NCI-H748 treated with DMSO at 0.1 percent for 48 hours (cell line): ENCODE results near the gene IMP4.
A peak's percentile ranks its signal among the peaks of the same experiment; 100 is the strongest.
"Not testable (repeated sequence)": the region's sequence is repeated elsewhere in the genome, so short reads cannot be mapped to it uniquely, and the experiment has no call there.

Experiments used
- DNase-seq: peaks from one replicate; lab custom pipeline; 2025; lab: John Stamatoyannopoulos, UW

IMP4 gene

GRCh38 chr2:130342533-130343275 lies at the start of gene IMP4:
Gene IMP4 (plus strand): TSS chr2:130342897. CDS start chr2:130342933, 36 bp downstream.
- peak; percentile 91 for DNase-seq

GRCh38 chr2:130300258-130300969 lies 42.3 kb upstream of the IMP4 start:
- no peak for DNase-seq

- no peak for DNase-seq
Measured at GRCh38 chr2:130300970-130301348, 41.7 kb upstream of the IMP4 start.

- no peak for DNase-seq
Measured at GRCh38 chr2:130302164-130302886, 40.4 kb upstream of the IMP4 start.

GRCh38 chr2:130303169-130303568 lies 39.5 kb upstream of the IMP4 start:
- no peak for DNase-seq

GRCh38 chr2:130304726-130305125 lies 38.0 kb upstream of the IMP4 start:
- no peak for DNase-seq

- DNase-seq: no peak
Measured at GRCh38 chr2:130307850-130308249, 34.8 kb upstream of the IMP4 start.

- DNase-seq: no peak
Measured at GRCh38 chr2:130310881-130311280, 31.8 kb upstream of the IMP4 start.

- DNase-seq: no peak
Measured at GRCh38 chr2:130313812-130314334, 28.8 kb upstream of the IMP4 start.

GRCh38 chr2:130314377-130314776 lies 28.3 kb upstream of the IMP4 start:
- no peak for DNase-seq

- no peak for DNase-seq
Measured at GRCh38 chr2:130316596-130316995, 26.1 kb upstream of the IMP4 start.

- DNase-seq: no peak
Measured at GRCh38 chr2:130318906-130319305, 23.8 kb upstream of the IMP4 start.

- DNase-seq: no peak
Measured at GRCh38 chr2:130319536-130319935, 23.2 kb upstream of the IMP4 start.

GRCh38 chr2:130327703-130328527 lies 14.8 kb upstream of the IMP4 start:
- DNase-seq: no peak

- no peak for DNase-seq
Measured at GRCh38 chr2:130328710-130329109, 14.0 kb upstream of the IMP4 start.

GRCh38 chr2:130332271-130333073 lies 10.2 kb upstream of the IMP4 start:
- no peak for DNase-seq

GRCh38 chr2:130333253-130333652 lies 9.4 kb upstream of the IMP4 start:
- not testable (repeated sequence) for DNase-seq

GRCh38 chr2:130334026-130334425 lies 8.7 kb upstream of the IMP4 start:
- no peak for DNase-seq

GRCh38 chr2:130335226-130335625 lies 7.5 kb upstream of the IMP4 start:
- no peak for DNase-seq

- DNase-seq: no peak
Measured at GRCh38 chr2:130336150-130336876, 6.4 kb upstream of the IMP4 start.
